IPS-18c (cell line): ENCODE results near the gene TBX21.

Experiments
- H3K4me3 ChIP-seq: 2 replicates; pipeline ENCODE4 v1.7.0; 2013; ENCODE audit warnings: low read depth, mild to moderate bottlenecking, low read length, moderate library complexity; ENCODE audit not compliant: insufficient read depth
- H3K9me3 ChIP-seq: one replicate; pipeline ENCODE4 v1.6.1; 2013; ENCODE audit warnings: mild to moderate bottlenecking, low read length, moderate library complexity; ENCODE audit not compliant: control insufficient read depth, insufficient read depth

TBX21 gene

DNA sequence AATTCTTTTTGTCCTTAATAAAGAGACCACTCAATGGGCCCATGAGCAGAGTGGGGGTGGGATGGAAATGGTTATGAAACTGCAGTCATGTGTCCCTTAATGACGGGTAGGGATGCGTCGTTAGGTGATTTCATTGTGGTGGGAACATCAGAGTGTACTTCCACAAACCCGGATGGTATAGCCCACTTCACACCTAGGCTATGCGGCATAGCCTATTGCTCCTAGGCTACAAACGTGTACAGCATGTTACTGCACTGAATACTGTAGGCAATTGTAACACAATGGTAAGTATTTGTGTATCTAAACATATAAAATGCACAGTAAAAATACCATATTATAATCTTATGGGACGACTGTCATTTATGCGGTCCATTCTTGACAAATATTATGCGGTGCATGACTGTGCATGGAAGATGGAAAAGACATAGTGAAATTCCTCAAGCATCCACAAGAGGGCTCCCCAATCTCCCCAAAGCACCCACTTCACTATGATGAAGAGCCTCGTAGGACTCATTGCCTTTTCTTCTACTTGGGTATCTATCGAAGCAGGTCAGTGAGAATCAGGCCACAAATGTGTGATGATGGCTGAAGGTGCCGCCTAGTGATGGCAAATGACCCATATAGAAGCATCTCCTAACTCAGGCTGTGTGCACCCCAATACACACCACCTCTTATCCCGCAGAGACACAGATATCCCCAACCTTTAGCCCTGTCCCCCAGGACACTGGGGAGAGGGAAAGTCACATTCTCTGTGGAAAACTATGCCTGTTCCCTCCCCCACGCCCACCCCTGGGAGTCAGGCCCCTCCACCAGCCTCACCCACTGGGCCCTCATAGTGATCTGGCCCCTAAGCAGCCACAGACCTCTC, 43.5 kb downstream of the TBX21 start:
- no peak overlapping the region for H3K4me3 ChIP-seq
- no peaks in the 10 kb centered on the region for H3K9me3 ChIP-seq

DNA sequence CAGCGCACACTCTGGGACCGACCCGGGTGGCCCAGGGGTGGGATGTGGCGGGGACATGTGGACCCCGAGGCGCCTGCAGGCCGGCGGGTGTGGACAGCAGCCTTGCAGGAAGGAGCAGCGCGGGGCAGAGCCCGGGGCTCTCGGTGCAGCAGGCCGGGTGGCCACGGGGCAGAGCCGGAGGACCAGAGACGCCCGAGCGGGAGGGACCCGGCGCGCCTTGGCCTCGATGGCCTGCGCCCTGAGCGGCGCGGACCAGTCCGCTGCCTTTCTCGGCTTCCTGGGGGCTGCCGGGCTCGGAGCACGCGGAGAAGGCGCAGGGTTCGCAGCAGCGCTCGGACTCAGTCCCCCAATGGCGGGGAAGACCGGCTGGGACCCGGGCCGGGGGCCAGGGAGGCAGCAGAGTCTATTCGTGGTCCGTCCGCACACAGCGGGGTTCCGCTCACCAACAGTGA, 45.2 kb downstream of the TBX21 start:
- H3K9me3 ChIP-seq: no peaks in the 10 kb centered on the region
- H3K4me3 ChIP-seq: no peak overlapping the region; the same call in 1 of the 2 replicates

DNA sequence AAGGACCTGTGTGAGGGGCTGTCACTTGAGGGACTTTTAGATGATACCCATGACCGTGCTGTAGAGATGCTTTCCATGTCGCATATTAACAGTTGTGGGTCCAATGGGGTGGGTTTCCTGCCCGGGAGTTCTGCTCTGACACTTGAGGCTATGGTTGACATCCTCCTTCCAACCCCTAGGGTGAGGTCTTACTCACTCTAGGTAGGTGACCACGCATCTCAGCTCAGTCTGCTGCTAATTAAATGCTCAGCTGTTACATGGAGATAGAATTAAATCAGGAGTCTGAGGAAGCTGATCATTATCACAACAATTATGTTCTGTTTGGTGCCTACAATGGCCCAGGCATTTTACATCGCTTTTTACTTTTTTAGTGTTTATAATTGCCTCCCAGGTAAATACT, 48.4 kb downstream of the TBX21 start:
- no peaks in the 10 kb centered on the region for H3K9me3 ChIP-seq
- H3K4me3 ChIP-seq: no peak overlapping the region

DNA sequence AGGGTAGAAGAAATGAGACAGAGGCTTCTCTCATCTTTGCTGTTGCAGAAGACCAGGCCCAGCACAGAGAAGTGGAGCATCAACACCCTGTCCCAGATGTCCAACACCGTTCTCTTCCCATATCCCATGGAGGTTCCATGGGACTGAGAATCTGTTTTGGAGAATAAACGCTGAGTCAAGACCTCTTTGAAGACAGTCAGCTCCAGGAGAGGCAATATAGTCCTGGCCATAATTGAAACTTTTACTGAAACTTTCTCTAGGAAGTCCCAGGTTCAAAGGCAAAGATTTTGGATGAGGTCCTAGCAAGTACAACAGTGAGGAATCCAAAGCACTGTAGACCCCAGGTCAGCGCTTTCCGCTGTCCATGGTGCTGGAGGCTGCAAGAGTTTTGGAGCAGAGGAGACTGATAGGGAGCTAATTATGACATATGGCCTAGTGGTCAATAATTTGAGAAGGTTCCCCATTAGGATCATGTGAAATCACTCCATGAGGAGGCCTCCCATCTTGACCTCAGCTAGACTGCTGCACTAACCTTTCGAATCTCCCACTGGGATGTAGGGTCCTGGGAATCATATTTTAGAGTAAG, 52.6 kb downstream of the TBX21 start:
- Histone ChIP-seq H3K4me3 (no peak overlapping the region), H3K9me3 (no peaks in the 10 kb centered on the region)

DNA sequence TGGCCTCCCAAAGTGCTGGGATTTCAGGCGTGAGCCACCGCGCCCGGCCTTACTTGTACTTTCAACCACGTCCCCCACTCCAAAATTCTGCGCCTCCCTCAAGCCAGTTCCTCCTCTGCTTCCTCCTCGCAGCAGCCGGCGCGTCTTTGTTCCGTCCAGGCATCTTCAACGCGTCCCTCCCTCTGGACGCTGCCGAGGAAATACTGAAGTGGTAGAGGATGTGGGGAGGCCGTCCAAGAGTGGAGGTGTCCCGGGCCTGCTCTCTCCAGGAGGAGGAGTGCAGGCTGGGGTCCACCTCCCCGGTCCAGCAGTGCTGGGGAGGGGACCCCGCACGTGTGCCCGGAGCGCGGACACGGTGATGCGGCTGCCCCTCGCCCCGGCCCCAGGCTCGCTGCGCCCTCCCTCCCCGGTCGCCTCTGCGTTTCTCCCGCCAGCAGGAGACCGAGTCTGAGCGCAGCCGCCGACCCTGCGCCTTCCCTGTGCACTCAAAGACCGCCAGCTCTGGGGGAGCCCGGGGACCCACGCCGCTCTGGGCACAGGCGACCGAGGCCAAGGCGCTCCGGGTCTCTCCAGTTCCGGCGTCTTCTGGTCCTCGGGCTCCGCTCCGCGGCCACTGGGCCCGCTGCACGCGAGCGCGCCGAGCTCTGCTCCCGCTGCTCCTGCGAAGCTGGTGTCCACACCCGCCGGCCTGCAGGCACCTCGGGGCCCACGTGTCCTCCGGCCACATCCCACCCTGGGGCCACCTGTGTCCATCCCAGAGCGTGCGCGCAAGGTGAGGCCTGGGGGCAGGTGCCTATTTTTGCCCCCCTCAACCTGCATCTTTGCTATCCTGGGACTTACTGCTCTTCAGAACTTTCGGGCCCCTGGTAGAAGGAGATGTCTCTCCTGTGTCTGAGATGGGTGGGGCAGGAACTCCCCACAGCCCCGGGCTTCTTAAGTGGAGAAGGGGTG, 56.9 kb downstream of the TBX21 start:
- H3K4me3 ChIP-seq: peak overlapping the region; percentile 57
- H3K9me3 ChIP-seq: no peaks in the 10 kb centered on the region

DNA sequence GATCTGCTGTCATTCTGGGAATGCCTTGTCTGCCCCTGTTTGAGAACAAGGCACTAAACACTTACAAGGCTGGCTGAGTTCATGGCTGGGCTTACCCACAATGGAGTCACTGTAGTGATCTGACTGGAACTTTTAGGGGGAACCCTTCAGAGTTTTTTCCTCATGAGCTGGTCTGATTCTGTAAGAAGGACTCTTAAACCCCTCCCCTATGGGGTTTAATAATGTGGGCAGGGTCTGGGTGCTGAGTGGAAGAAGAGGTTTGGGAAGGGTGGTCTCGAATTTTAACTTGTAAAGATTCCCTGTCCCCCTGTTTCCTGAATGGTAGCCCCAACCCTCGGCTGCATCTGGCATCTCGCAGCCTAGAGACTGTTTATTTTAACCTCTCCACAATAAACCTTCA, 58.0 kb downstream of the TBX21 start:
- no peaks in the 10 kb centered on the region for H3K9me3 ChIP-seq

DNA sequence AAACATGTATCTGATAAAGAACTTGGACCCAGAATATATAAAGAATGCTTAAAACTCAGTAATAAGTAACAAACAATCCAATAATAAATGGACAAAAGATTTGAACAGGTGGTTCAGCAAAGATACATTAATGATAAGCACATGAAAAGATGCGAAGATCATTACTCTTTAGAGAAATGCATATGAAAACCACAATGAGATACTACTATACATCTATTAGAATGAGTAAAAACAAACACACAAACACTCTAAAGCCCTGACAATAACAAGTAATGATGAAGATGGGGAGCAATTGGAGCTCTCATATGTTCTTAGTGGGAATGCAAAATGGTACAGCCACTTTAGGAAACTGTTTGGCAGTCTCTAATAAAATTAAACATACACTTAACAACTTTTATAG, 59.4 kb downstream of the TBX21 start:
- Histone ChIP-seq H3K9me3 (no peaks in the 10 kb centered on the region), H3K4me3 (no peak overlapping the region)

More for the DNA sequence above, 58.0 kb downstream of the TBX21 start:
- H3K4me3 ChIP-seq: no peak overlapping the region

DNA sequence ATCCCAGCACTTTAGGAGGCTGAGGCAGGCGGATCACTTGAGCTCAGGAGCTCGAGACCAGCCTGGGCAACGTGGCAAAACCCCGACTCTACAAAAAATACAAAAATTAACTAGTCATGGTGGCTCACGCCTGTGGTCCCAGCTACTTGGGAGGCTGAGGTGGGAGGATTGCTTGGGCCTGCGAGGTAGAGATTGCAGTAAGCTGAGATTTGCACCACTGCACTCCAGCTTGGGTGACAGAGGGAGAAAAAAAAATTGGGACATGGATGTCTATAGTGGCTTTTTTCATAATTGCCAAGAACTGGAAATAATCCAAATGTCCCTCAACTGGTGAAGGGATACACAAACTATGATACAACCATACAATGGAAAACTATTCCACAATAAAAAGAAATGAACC, 59.9 kb downstream of the TBX21 start:
- H3K4me3 ChIP-seq: no peak overlapping the region
- no peaks in the 10 kb centered on the region for H3K9me3 ChIP-seq
